HG03354 (cell line): ENCODE results near the gene U2AF1.
A peak's percentile ranks its signal among the peaks of the same experiment; 100 is the strongest.
"Not testable (repeated sequence)": the region's sequence is repeated elsewhere in the genome, so short reads cannot be mapped to it uniquely, and the experiment has no call there.

Experiments used
- ATAC-seq: cut with Tn5 transposase; IDR thresholded peaks from one replicate; pipeline ENCODE4 v1.9.1; 2021; ENCODE audit warnings: mild to moderate bottlenecking; ENCODE audit not compliant: unreplicated experiment, poor library complexity, severe bottlenecking

U2AF1 gene

DNA sequence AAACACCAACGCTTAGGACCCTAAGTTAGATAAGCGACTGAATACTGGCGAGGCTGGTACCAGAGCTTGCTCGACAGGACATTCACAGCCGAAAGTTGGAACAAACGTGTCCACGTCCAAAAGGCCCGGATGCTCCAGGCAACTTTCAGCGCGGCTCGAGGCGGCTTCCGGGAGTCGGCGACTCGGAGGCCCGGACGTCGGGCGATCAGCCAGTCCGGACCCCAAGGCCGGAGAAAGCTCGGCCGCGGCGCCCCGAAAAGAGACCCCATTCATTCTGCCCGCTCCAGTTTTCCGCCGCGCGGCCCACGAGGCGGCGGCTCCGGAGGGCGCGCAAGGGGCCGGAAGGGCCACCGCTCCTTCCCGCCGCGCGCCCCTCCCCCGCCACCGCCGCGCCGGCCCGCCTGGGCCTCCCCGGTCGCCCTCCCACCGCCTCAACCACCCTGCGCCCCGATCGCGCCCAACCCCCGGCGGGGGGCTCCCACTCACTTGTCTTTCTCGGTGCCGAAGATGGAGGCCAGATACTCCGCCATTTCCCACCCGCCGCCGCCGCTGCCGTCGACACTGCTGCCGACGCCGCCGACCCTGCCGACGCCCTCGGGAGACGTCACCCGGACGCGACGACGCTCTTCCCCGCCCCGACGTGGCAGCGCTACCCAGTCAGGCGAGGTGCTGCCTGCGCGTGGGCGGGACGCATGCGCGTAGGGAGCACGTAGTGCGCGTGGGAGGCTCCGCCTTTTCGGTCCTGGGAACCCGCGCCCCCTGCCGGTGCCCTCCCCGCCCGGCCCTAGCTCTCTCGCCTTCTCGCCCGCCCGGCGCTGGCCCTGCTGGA is at the start of gene U2AF1:
Gene U2AF1, minus strand, starts transcription at position 606 of the 829 bp plus-strand sequence. Its CDS starts 76 bp downstream, at position 530.
- peak; percentile 78 for ATAC-seq

- not testable (repeated sequence) for ATAC-seq
These were observed 46.2 kb upstream of the U2AF1 start for GRCh38 chr21:43153601-43154000.

- ATAC-seq: not testable (repeated sequence)
These were observed 42.0 kb upstream of the U2AF1 start for GRCh38 chr21:43149344-43149743.

DNA sequence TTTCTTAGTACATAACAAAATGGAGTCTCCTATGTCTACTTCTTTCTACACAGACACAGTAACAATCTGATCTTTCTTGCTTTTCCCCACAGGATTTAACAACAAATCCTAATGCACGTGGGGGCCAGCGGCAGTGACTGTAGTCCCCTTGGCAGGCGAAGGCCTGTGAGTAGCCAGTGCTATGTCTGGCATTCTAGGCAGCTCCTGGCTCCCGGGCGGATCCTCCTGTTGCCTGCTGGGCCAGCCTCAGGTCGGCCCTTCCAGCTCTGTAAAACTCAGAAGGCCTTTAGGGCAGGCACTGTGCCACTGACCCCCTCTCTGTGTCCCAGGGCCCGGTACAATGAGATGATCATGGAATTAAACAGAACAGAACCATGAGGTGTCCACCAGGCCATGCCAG is 40.6 kb upstream of the U2AF1 start:
- ATAC-seq: not testable (repeated sequence)

DNA sequence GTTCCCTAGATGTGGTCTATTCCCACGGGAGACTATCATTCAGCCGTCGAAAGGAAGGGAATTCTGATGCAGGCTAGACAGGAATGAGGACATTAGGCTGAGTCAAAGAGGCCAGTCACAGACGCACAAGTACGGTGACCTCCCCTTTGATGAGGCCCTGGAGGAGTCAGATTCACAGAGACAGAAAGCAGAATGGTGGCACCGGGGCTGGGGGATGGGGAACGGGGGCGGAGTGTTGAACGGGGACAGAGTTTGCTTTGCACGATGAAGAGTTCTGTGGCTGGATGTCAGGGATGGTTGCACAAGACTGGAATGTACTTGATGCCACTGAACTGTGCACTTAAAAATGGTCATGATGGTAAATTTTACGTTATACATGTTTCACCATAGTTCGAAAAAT is 39.3 kb upstream of the U2AF1 start:
- ATAC-seq: not testable (repeated sequence)

GRCh38 chr21:43141407-43141806 is 34.0 kb upstream of the U2AF1 start:
- ATAC-seq: not testable (repeated sequence)

GRCh38 chr21:43138944-43139343 is 31.6 kb upstream of the U2AF1 start:
- ATAC-seq: not testable (repeated sequence)

DNA sequence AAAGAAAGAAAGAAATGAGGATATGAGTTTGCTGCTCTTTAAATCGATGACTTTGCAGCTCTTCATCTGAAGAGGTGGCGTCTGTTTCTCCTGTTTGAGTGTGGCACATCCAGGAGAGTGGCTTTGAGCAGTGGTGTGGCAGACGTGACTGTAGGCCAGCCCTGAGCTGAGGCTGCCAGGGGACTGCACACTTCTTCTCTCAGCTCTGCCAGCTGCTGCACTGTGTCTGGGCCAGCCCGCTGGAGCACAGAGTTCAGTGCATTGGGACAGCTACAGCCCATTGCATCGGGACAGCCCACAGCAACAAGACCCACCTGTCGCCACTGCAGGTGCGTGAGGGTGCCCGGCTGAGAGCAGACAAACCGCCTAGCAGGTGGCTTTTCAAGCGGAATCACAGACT is 27.1 kb upstream of the U2AF1 start:
- ATAC-seq: not testable (repeated sequence)

GRCh38 chr21:43130094-43130493 is 22.7 kb upstream of the U2AF1 start:
- not testable (repeated sequence) for ATAC-seq

DNA sequence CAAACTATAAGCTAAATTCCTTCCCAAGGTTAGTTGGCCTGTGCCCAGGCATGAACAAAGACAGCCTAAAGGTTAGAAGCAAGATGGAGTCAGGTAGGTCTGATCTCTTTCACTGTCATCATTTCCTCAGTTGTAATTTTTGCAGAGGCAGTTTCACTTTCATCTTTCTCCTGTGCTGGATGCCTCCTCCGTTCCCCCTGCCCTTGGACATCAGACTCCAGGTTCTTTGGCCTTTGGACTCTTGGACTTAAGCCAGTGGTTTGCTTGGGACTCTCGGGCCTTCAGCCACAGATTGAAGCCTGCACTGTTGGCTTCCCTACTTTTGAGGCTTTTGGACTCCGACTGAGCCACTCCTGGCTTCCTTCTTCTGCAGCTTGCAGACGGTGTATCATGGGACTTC is 8.6 kb upstream of the U2AF1 start:
- ATAC-seq: not testable (repeated sequence)

- ATAC-seq: not testable (repeated sequence)
These were observed 7.1 kb upstream of the U2AF1 start for GRCh38 chr21:43114483-43114882.

- peak; percentile 29 for ATAC-seq
These were observed 1.6 kb upstream of the U2AF1 start for GRCh38 chr21:43109006-43109405.

- not testable (repeated sequence) for ATAC-seq
These were observed 807 bp upstream of the U2AF1 start for GRCh38 chr21:43108177-43108576.

DNA sequence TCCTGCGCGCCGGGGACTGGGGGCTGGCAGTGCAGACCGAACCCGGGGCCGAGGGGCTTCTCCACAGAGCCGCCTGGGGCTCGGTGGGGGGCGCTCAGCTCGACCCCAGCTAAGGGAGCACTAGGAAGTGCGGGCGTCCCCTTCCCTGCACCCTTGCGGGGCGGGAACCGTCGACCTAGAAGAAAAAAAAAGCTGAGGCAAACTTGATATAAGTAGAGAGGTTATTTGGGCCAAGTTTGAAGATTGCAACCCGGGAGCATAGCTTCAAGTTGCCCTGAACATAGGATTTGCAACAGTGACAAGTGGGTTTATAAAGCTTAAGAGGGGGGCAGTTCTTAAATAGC is 396 bp upstream of the U2AF1 start:
- ATAC-seq: peak; percentile 15

GRCh38 chr21:43104642-43105041 is 2.7 kb downstream of the U2AF1 start:
- not testable (repeated sequence) for ATAC-seq

DNA sequence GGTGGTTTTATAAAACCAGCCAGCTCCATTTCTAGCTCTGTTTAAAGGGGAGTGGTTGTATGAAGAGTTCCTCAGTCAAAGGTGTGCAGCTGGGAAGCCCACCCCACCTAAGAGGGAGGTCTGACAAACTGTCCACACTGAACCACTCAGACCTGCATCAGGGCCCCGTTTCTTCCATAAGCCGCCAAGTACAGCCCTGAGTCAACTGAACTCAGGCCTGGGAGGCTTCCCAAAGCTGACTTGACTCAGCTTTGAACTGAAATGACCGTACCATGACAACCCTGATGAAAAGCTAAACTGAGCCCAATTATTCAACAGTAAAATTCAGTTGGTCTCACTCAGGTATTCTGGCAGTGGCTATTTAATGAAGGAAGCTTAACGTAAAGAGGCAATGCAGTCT is 5.1 kb downstream of the U2AF1 start:
- ATAC-seq: not testable (repeated sequence)

DNA sequence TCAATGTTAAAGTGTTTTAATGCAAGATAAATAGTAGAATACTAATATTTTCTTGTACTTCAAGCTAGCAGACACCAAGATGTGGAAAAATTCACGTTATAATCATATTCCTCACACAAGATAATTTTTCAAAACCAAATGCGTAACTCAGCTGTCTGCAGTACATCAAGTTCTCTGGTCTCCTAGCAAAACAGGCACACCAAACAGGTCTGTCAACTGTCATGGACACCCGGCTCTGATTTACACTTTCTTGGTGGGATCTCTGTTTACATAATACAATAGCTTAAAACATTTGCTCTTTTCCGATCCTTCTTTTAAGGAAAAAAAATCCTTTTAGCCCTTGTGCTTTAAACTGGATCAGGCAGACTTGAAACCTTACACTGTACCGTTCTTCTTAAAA is 5.7 kb downstream of the U2AF1 start:
- ATAC-seq: not testable (repeated sequence)

DNA sequence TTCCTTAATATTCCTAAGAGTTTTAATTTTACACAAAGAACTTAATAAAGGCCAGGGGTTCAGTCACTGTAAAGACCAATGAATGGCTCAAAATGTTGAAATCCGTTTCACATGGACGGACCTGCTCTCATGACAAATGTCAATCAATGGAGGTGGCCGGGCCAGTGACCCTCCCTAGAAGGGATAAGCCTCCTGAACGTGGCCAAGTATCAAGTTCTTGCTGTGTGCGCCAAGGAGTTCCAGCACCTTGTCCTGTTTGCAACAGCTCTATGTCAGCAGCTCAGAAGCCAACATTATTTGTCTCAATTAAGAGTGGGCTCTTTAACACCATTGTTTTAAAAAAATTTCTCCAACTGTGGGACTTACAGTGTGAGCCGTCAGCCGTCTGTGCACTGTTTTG is 6.4 kb downstream of the U2AF1 start:
- ATAC-seq: not testable (repeated sequence)

DNA sequence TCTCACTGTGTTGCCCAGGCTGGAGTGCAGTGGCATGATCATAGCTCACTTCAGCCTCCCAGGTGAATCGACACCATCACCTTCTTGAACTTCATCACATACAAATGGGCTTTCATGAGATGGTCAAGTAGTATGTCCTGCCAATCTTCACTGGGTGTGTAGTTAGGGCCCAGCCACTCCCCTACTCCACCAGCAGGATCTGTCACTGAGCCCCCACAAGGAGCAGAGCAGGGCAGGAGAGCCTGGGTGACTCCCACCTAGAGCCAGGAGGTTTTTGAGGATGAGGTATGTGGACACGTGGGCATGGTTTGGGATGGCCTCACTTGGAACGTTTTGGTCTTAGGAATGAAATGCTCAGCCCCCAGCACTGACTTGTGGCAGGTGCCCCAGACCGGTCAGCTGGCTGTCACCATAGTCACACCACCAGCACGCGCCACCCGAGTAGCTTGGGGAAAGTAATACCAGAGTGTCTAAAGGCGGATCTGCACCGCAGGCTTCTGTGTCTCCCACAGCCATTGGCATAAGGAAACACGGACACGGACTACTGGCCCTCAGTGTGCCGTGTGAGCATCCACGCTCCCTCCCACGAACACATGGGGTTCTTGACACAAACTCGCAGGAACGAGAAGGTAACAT is 15.3 kb downstream of the U2AF1 start:
- ATAC-seq: not testable (repeated sequence)

DNA sequence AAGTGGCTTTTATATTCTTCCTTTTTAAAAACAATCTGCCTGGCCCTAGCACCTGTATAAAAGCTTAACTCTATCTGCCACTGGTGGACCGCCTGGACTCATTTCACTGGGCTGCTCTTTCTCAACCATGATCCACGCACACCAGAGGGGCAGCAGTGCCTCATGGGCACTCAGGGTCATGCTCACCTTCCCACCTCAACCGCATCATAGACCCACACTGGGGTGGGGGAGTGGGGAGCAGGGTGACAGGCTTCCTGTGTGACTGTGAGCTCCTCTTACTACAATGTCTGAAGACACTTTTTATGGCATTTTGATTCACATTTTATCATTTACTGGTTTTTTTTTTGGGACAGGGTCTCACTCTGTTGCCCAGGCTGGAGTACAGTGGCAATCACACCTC is 16.4 kb downstream of the U2AF1 start:
- ATAC-seq: not testable (repeated sequence)

DNA sequence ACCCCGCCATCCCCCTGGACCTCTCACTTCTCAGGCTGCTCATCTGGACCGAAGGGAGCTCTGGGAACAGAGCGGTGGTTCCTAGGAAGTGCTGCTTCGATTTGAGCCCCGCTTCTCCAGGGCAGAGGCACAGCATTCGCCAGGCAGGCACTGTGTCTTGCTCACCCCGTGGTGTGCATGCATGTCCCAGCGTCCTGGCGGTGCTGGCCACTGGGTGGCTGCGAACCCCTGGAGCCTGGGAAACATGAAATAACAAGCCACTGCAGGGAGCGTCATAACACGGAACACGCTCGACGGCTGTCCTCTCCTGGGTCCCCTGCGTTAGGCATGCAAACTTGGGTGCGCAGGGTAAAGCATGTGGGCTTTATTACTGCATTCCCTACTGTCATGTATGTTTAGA is 17.9 kb downstream of the U2AF1 start:
- not testable (repeated sequence) for ATAC-seq
